ENCODE data around the gene UVSSA. TPM values are rescaled to one million over a fixed set of nuclear protein-coding genes. Genes with fewer than 3 reads are reported as not detected.

Gene UVSSA
- total and polyA plus RNA-seq, 2 donors (not counting 1 experiment from before 2014, with no cell fraction given) = 4.6 to 7.6 TPM

- Histone ChIP-seq H3K27ac (ENCODE audit: insufficient read depth, low read length) (no peak overlapping the region), H3K27me3 (ENCODE audit: control insufficient read depth, insufficient read depth, low read length) (peaks cover 41% of the 10 kb centered on the region)
- no peak for DNase-seq (ENCODE audit: low read depth in 2 of 2)
These were observed 61.4 kb downstream of the UVSSA start for GRCh38 chr4:1408418-1408817.

GRCh38 chr4:1409079-1409478 lies 62.1 kb downstream of the UVSSA start:
- Histone ChIP-seq H3K9ac (ENCODE audit: insufficient read depth, low read length) (no peak overlapping the region), H3K4me3 (replicated peaks in 1 of 4; ENCODE audit: control extremely low read depth in 1 of 4, insufficient read depth in 1 of 4, low read depth in 3 of 4, low read length in 4 of 4) (no peak overlapping the region), H3K27me3 (ENCODE audit: control insufficient read depth, insufficient read depth, low read length) (peaks cover 39% of the 10 kb centered on the region), H3K4me2 (ENCODE audit: extremely low read depth, insufficient read depth, low read length) (no peak overlapping the region), H3K9me3 (ENCODE audit: control insufficient read depth, insufficient read depth, low read depth, low read length) (no peaks in the 10 kb centered on the region), H3K4me1 (ENCODE audit: control insufficient read depth, extremely low read depth, insufficient read depth, low read length) (no peaks in the 10 kb centered on the region), H4K20me1 (ENCODE audit: control insufficient read depth, extremely low read depth, insufficient read depth, low read length) (no peaks in the 10 kb centered on the region), H2AFZ (ENCODE audit: low read length) (no peak overlapping the region), H3K79me2 (ENCODE audit: control insufficient read depth, insufficient read depth, low read length) (no peaks in the 10 kb centered on the region), H3K27ac (ENCODE audit: insufficient read depth, low read length) (no peak overlapping the region), H3K36me3 (ENCODE audit: control insufficient read depth, insufficient read depth, low read length) (no peaks in the 10 kb centered on the region)
- no peak for DNase-seq (ENCODE audit: low read depth in 2 of 2)
- TF ChIP-seq CTCF (conservative IDR thresholded peaks at IDR 0.05 in 1 of 2, IDR thresholded peaks at IDR 0.05 in 1 of 2; ENCODE audit: low read depth in 1 of 2, low read length in 2 of 2) (no peak), EZH2 (IDR thresholded peaks at IDR 0.05; ENCODE audit: low read length, missing control alignments) (no peak)

More at GRCh38 chr4:1408418-1408817, 61.4 kb downstream of the UVSSA start:
- Histone ChIP-seq H3K36me3 (ENCODE audit: control insufficient read depth, insufficient read depth, low read length) (no peaks in the 10 kb centered on the region), H3K9ac (ENCODE audit: insufficient read depth, low read length) (no peak overlapping the region), H3K4me2 (ENCODE audit: extremely low read depth, insufficient read depth, low read length) (no peak overlapping the region), H2AFZ (ENCODE audit: low read length) (no peak overlapping the region), H4K20me1 (ENCODE audit: control insufficient read depth, extremely low read depth, insufficient read depth, low read length) (no peaks in the 10 kb centered on the region), H3K4me1 (ENCODE audit: control insufficient read depth, extremely low read depth, insufficient read depth, low read length) (no peaks in the 10 kb centered on the region), H3K79me2 (ENCODE audit: control insufficient read depth, insufficient read depth, low read length) (no peaks in the 10 kb centered on the region), H3K9me3 (ENCODE audit: control insufficient read depth, insufficient read depth, low read depth, low read length) (no peaks in the 10 kb centered on the region), H3K4me3 (replicated peaks in 1 of 4; ENCODE audit: control extremely low read depth in 1 of 4, insufficient read depth in 1 of 4, low read depth in 3 of 4, low read length in 4 of 4) (no peak overlapping the region)
- TF ChIP-seq CTCF (conservative IDR thresholded peaks at IDR 0.05 in 1 of 2, IDR thresholded peaks at IDR 0.05 in 1 of 2; ENCODE audit: low read depth in 1 of 2, low read length in 2 of 2) = no peak
- no peak for TF ChIP-seq EZH2 (IDR thresholded peaks at IDR 0.05; ENCODE audit: low read length, missing control alignments)

- Histone ChIP-seq H3K9ac (ENCODE audit: insufficient read depth, low read length) (no peak overlapping the region), H3K4me1 (ENCODE audit: control insufficient read depth, extremely low read depth, insufficient read depth, low read length) (no peaks in the 10 kb centered on the region), H3K27ac (ENCODE audit: insufficient read depth, low read length) (no peak overlapping the region), H3K9me3 (ENCODE audit: control insufficient read depth, insufficient read depth, low read depth, low read length) (no peaks in the 10 kb centered on the region), H3K4me2 (ENCODE audit: extremely low read depth, insufficient read depth, low read length) (no peak overlapping the region), H2AFZ (ENCODE audit: low read length) (no peak overlapping the region), H3K4me3 (replicated peaks in 1 of 4; ENCODE audit: control extremely low read depth in 1 of 4, insufficient read depth in 1 of 4, low read depth in 3 of 4, low read length in 4 of 4) (no peak overlapping the region), H3K36me3 (ENCODE audit: control insufficient read depth, insufficient read depth, low read length) (no peaks in the 10 kb centered on the region), H3K79me2 (ENCODE audit: control insufficient read depth, insufficient read depth, low read length) (no peaks in the 10 kb centered on the region), H4K20me1 (ENCODE audit: control insufficient read depth, extremely low read depth, insufficient read depth, low read length) (no peaks in the 10 kb centered on the region), H3K27me3 (ENCODE audit: control insufficient read depth, insufficient read depth, low read length) (peaks cover 32% of the 10 kb centered on the region)
- no peak for DNase-seq (ENCODE audit: low read depth in 2 of 2)
- TF ChIP-seq EZH2 (IDR thresholded peaks at IDR 0.05; ENCODE audit: low read length, missing control alignments) = no peak
- TF ChIP-seq CTCF (conservative IDR thresholded peaks at IDR 0.05 in 1 of 2, IDR thresholded peaks at IDR 0.05 in 1 of 2; ENCODE audit: low read depth in 1 of 2, low read length in 2 of 2) = no peak
These were observed 62.8 kb downstream of the UVSSA start for GRCh38 chr4:1409491-1410425.

Measured in fibroblast of lung (primary cell).